Measurements from ENCODE around the gene PRRC1.

DNA sequence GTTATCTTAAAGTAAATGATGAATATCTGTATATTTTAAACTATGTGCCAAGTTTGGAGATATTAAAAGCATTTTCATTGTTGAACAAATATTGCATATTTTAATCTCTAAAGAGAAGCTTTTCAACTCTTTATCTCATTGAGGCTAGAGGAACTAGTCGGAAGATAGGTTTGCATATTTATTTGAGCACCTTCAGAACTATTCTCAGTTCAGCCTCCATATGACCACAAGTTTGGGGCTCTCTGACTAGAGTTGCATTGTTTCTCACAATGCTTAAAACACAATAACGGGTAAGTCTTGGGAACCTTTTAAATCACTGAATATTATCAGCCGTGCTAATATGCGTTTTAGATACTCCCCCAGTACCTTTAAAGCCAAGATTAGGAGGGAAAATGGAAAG is 84.2 kb downstream of the PRRC1 start:
- TF ChIP-seq, protein P1, sequence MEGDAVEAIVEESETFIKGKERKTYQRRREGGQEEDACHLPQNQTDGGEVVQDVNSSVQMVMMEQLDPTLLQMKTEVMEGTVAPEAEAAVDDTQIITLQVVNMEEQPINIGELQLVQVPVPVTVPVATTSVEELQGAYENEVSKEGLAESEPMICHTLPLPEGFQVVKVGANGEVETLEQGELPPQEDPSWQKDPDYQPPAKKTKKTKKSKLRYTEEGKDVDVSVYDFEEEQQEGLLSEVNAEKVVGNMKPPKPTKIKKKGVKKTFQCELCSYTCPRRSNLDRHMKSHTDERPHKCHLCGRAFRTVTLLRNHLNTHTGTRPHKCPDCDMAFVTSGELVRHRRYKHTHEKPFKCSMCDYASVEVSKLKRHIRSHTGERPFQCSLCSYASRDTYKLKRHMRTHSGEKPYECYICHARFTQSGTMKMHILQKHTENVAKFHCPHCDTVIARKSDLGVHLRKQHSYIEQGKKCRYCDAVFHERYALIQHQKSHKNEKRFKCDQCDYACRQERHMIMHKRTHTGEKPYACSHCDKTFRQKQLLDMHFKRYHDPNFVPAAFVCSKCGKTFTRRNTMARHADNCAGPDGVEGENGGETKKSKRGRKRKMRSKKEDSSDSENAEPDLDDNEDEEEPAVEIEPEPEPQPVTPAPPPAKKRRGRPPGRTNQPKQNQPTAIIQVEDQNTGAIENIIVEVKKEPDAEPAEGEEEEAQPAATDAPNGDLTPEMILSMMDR (IDR thresholded peaks at IDR 0.05): no peak
- no peak for TF ChIP-seq POLR2A (IDR thresholded peaks at IDR 0.05)

Measured in Peyer's patch (tissue), 4 donors.